IMR-90 (cell line): ENCODE results near the gene SVOPL. TPM values are rescaled to one million over a fixed set of nuclear protein-coding genes. Genes with fewer than 3 reads are reported as not detected.

Experiments used
- ATAC-seq: fragments of 200-7000 bp; cut with Tn5 transposase; 2 replicates; pipeline ENCODE4 v1.9.1; 2020; ENCODE audit warnings: low read depth, mild to moderate bottlenecking, moderate library complexity
- BruUV-seq: library from RNA; stranded (reverse); fragments of 400-500 nt; replicated peaks from 2 replicates; lab custom pipeline; 2021; lab: Mats Ljungman, UMichigan
- CTCF ChIA-PET: fragments of 300-600 bp; formaldehyde crosslinking; extraction: SDS; loops from one replicate; lab custom pipeline; 2021; ENCODE audit warnings: antibody characterized with exemption; lab: Yijun Ruan, JAX
- POLR2A ChIA-PET: fragments of 300-600 bp; sonication (Branson Sonifier 250); formaldehyde crosslinking; loops from one replicate; lab custom pipeline; 2022; ENCODE audit warnings: antibody characterized with exemption; ENCODE audit not compliant: unreplicated experiment; lab: Charles Lee
- DNase-seq: peaks from one replicate; pipeline ENCODE4 v3.0.0; 2013
- H2AFZ ChIP-seq: replicated peaks from 2 replicates; pipeline ENCODE3; 2013; ENCODE audit warnings: low read length, mild to moderate bottlenecking; ENCODE audit not compliant: poor library complexity
- H2AK5ac ChIP-seq: 2 replicates; pipeline ENCODE4 v1.6.1; 2013; ENCODE audit warnings: low read depth, low read length, inconsistent platforms
- H2AK9ac ChIP-seq: replicated peaks from 2 replicates; pipeline ENCODE3; 2013; ENCODE audit warnings: mild to moderate bottlenecking, low read depth, low read length, moderate library complexity; ENCODE audit not compliant: poor library complexity
- H2BK120ac ChIP-seq: 2 replicates; pipeline ENCODE4 v1.6.1; 2013; ENCODE audit warnings: low read depth, low read length, inconsistent platforms
- H2BK15ac ChIP-seq: 3 replicates; pipeline ENCODE4 v1.6.1; 2013; ENCODE audit warnings: low read depth, low read length, inconsistent platforms
- H2BK20ac ChIP-seq: 2 replicates; pipeline ENCODE4 v1.6.1; 2013; ENCODE audit warnings: low read depth, mild to moderate bottlenecking, inconsistent platforms, low read length, moderate library complexity
- H2BK5ac ChIP-seq: 2 replicates; pipeline ENCODE4 v1.6.1; 2013; ENCODE audit warnings: mild to moderate bottlenecking, low read depth, low read length, inconsistent platforms; ENCODE audit not compliant: poor library complexity, severe bottlenecking
- H3K14ac ChIP-seq: replicated peaks from 2 replicates; pipeline ENCODE4 v1.6.1; 2013; ENCODE audit warnings: low read depth, low read length, inconsistent platforms
- H3K18ac ChIP-seq: 2 replicates; pipeline ENCODE4 v1.6.1; 2013; ENCODE audit warnings: low read depth, low read length, control low read depth
- H3K23ac ChIP-seq: 2 replicates; pipeline ENCODE4 v1.6.1; 2013; ENCODE audit warnings: low read depth, low read length, inconsistent platforms
- H3K27ac ChIP-seq: 2 replicates; pipeline ENCODE4 v1.5.1; 2013; ENCODE audit warnings: mild to moderate bottlenecking, control low read depth, low read length; ENCODE audit not compliant: insufficient read depth
- H3K27me3 ChIP-seq: 2 replicates; pipeline ENCODE4 v1.6.1; 2013; ENCODE audit warnings: low read length; ENCODE audit not compliant: control insufficient read depth, insufficient read depth
- H3K36me3 ChIP-seq: 2 replicates; pipeline ENCODE4 v1.6.1; 2013; ENCODE audit warnings: low read length, mixed read lengths; ENCODE audit not compliant: control insufficient read depth, insufficient read depth
- H3K4ac ChIP-seq: 2 replicates; pipeline ENCODE4 v1.6.1; 2013; ENCODE audit warnings: low read depth, low read length, inconsistent platforms
- H3K4me1 ChIP-seq: 2 replicates; pipeline ENCODE4 v1.6.1; 2013; ENCODE audit warnings: low read length, mixed read lengths; ENCODE audit not compliant: control insufficient read depth, insufficient read depth
- H3K4me2 ChIP-seq: 2 replicates; pipeline ENCODE4 v1.6.1; 2013; ENCODE audit warnings: low read depth, mild to moderate bottlenecking, control low read depth, low read length, moderate library complexity
- H3K4me3 ChIP-seq: 2 replicates; pipeline ENCODE4 v1.5.1; 2013; ENCODE audit warnings: low read depth, mild to moderate bottlenecking, control low read depth, low read length, moderate library complexity; ENCODE audit not compliant: insufficient read depth
- H3K56ac ChIP-seq: 2 replicates; pipeline ENCODE4 v1.6.1; 2013; ENCODE audit warnings: low read length, inconsistent platforms; ENCODE audit not compliant: insufficient read depth; ENCODE audit errors: extremely low read depth
- H3K79me1 ChIP-seq, 2 experiments: 2 replicates each; pipeline ENCODE4 v1.6.1; 2013; ENCODE audit warnings: low read length in 2 of 2, inconsistent platforms in 1 of 2, low read depth in 1 of 2
- H3K9ac ChIP-seq: 2 replicates; pipeline ENCODE4 v1.6.1; 2013; ENCODE audit warnings: low read depth, low read length, control low read depth
- H3K9me1 ChIP-seq: 2 replicates; pipeline ENCODE4 v1.6.1; 2013; ENCODE audit warnings: low read length, inconsistent platforms; ENCODE audit not compliant: insufficient read depth
- H3K9me3 ChIP-seq: 2 replicates; pipeline ENCODE4 v1.6.1; 2013; ENCODE audit warnings: low read length; ENCODE audit not compliant: control insufficient read depth, insufficient read depth
- H4K20me1 ChIP-seq: 2 replicates; pipeline ENCODE4 v1.6.1; 2013; ENCODE audit warnings: low read length, inconsistent platforms; ENCODE audit not compliant: insufficient read depth
- H4K5ac ChIP-seq: 2 replicates; pipeline ENCODE4 v1.6.1; 2013; ENCODE audit warnings: mild to moderate bottlenecking, low read depth, low read length, control low read depth
- H4K8ac ChIP-seq, 2 experiments: 2 replicates each; pipeline ENCODE4 v1.6.1; 2013; ENCODE audit warnings: low read depth in 2 of 2, low read length in 2 of 2, control low read depth in 1 of 2, inconsistent platforms in 1 of 2
- H4K91ac ChIP-seq: 2 replicates; pipeline ENCODE4 v1.6.1; 2013; ENCODE audit warnings: low read depth, low read length, inconsistent platforms; ENCODE audit not compliant: insufficient read depth
- CEBPB ChIP-seq: IDR thresholded peaks from 2 replicates; pipeline ENCODE4 v1.6.1; 2012; ENCODE audit warnings: low read depth, low read length, improper control_type of control experiment
- CHD1 ChIP-seq: IDR thresholded peaks from 2 replicates; pipeline ENCODE4 v1.6.1; 2012; ENCODE audit warnings: low read depth, low read length, improper control_type of control experiment
- FOS ChIP-seq: fragments of 150-350 bp; IDR thresholded peaks from 2 replicates; pipeline ENCODE4 v1.6.1; 2016; ENCODE audit warnings: low read depth, low read length
- MAZ ChIP-seq: IDR thresholded peaks from 2 replicates; pipeline ENCODE4 v1.6.1; 2012; ENCODE audit warnings: low read depth, mild to moderate bottlenecking, low read length, improper control_type of control experiment, moderate library complexity, borderline replicate concordance
- MXI1 ChIP-seq: IDR thresholded peaks from 2 replicates; pipeline ENCODE4 v1.6.1; 2012; ENCODE audit warnings: low read depth, mild to moderate bottlenecking, low read length, moderate library complexity, borderline replicate concordance
- POLR2A ChIP-seq: IDR thresholded peaks from 2 replicates; pipeline ENCODE4 v1.6.1; 2012; ENCODE audit warnings: mild to moderate bottlenecking, low read depth, low read length
- RAD21 ChIP-seq: IDR thresholded peaks from 2 replicates; pipeline ENCODE4 v1.6.1; 2012; ENCODE audit warnings: low read length, improper control_type of control experiment
- RCOR1 ChIP-seq: IDR thresholded peaks from 2 replicates; pipeline ENCODE4 v1.6.1; 2012; ENCODE audit warnings: mild to moderate bottlenecking, low read length, improper control_type of control experiment; ENCODE audit not compliant: insufficient replicate concordance
- RFX5 ChIP-seq: IDR thresholded peaks from 2 replicates; pipeline ENCODE4 v1.8.0; 2012; ENCODE audit warnings: low read depth, mild to moderate bottlenecking, low read length, moderate library complexity
- SMC3 ChIP-seq: fragments of 150-350 bp; IDR thresholded peaks from 2 replicates; pipeline ENCODE4 v1.6.1; 2016; ENCODE audit warnings: low read depth, mild to moderate bottlenecking, antibody characterized with exemption, low read length, moderate library complexity
- WGBS, 2 experiments: methylation state at CpG; one replicate each; pipeline versions ENCODE4 v1.1.5 to v1.1.7; 2013; ENCODE audit warnings: missing lambda C conversion rate in 2 of 2; ENCODE audit not compliant: insufficient read length in 1 of 2; ENCODE audit errors: extremely low coverage in 2 of 2; 5-methylcytosine and 5-hydroxymethylcytosine counted together
- dilution Hi-C: fragments of 300-500 bp; cut with HindIII; formaldehyde crosslinking; loops from one replicate; pipeline ENCODE4 v1.14.3; 2018; ENCODE audit warnings: low sequenced_read_pairs; ENCODE audit not compliant: unreplicated experiment
- in situ Hi-C: fragments of 300-500 bp; cut with MboI; formaldehyde crosslinking; loops from 3 replicates; pipeline ENCODE4 v1.14.3; 2019; ENCODE audit warnings: low sequenced_read_pairs, inconsistent platforms, mixed read lengths
- intact Hi-C: fragments of 100-400 bp; cut with micrococcal nuclease; formaldehyde crosslinking; loops from 2 replicates; pipeline ENCODE4 v1.10.0; 2022
- polyA plus RNA-seq, 3 experiments: library from polyadenylated mRNA; depleted of rRNA; stranded (reverse); fragments of >200 nt; gene quantifications; 2 replicates each; pipeline ENCODE4 v1.2.3, GENCODE V29; 2012; ENCODE audit warnings: low replicate concordance in 1 of 3
- total RNA-seq: library from RNA; depleted of rRNA; stranded (reverse); fragments of >200 nt; gene quantifications from 2 replicates; pipeline ENCODE4 v1.2.3, GENCODE V29; 2012

SVOPL gene
- total and polyA plus RNA-seq, 2 of the 4 experiments (the other 2 are of a cell fraction) = not detected

GRCh38 chr7:138626846-138627245, 74.3 kb downstream of the SVOPL start:
- Histone ChIP-seq H2AK5ac (no peak overlapping the region), H3K14ac (no peak overlapping the region), H4K91ac (no peak overlapping the region), H2BK15ac (no peak overlapping the region), H3K56ac (no peak overlapping the region), H4K20me1 (no peaks in the 10 kb centered on the region), H3K27ac (no peak overlapping the region), H3K9me3 (no peaks in the 10 kb centered on the region), H2BK120ac (no peak overlapping the region), H2BK20ac (no peak overlapping the region), H3K4me3 (no peak overlapping the region), H3K23ac (no peak overlapping the region), H4K8ac (no peak overlapping the region), H2AFZ (no peak overlapping the region), H2AK9ac (no peak overlapping the region), H2BK5ac (no peak overlapping the region), H3K9me1 (no peaks in the 10 kb centered on the region), H3K18ac (no peak overlapping the region), H3K4me2 (no peak overlapping the region), H3K36me3 (no peaks in the 10 kb centered on the region), H3K4ac (no peak overlapping the region), H3K79me1 (no peaks in the 10 kb centered on the region), H3K27me3 (no peaks in the 10 kb centered on the region), H4K5ac (no peak overlapping the region), H3K9ac (no peak overlapping the region), H3K4me1 (no peaks in the 10 kb centered on the region)
- in situ Hi-C loops (no loop called here), intact Hi-C loops (no loop called here), dilution Hi-C loops (no loop called here)
- ATAC-seq (no peak), DNase-seq (no peak)
- no peak for TF ChIP-seq FOS
- no peak for TF ChIP-seq RCOR1
- no peak for TF ChIP-seq POLR2A
- no peak for TF ChIP-seq MXI1
- no peak for TF ChIP-seq CEBPB
- no peak for TF ChIP-seq SMC3
- no peak for TF ChIP-seq CHD1
- no peak for TF ChIP-seq RAD21
- TF ChIP-seq RFX5 = no peak
- TF ChIP-seq MAZ = no peak
- POLR2A ChIA-PET = no interaction called here
- CTCF ChIA-PET = no interaction called here
- WGBS, 2 experiments = no CpG with 5 or more reads among the region's 2 CpGs
- BruUV-seq = no TSS peak
